ENCODE data around the gene ITGAX.

DNA sequence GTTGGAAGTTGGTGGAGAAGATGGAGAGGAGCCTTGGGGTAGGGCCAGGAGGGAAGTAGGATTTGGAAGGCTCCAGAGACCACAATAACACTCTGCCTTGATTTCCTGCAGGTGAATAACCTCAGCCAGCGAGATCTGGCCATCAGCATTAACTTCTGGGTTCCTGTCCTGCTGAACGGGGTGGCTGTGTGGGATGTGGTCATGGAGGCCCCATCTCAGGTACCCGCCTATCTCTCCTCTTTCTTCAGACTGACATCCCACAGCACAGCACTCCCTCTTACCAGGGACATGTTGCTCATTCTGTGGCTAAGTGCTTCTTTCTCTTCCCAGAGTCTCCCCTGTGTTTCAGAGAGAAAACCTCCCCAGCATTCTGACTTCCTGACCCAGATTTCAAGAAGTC, 68.3 kb downstream of the ITGAX start:
- TF ChIP-seq CREB5 (CRISPR knock-in tag; IDR thresholded peaks at IDR 0.05; ENCODE audit: low read depth) (no peak), ISL1 (CRISPR knock-in tag; IDR thresholded peaks at IDR 0.05) (no peak), OSR1 (CRISPR knock-in tag; IDR thresholded peaks at IDR 0.05) (no peak), GLIS3 (CRISPR knock-in tag; IDR thresholded peaks at IDR 0.05) (no peak), POU6F1 (CRISPR knock-in tag; IDR thresholded peaks at IDR 0.05; ENCODE audit: borderline replicate concordance, low read depth) (no peak), ARNTL (CRISPR knock-in tag; IDR thresholded peaks at IDR 0.05; ENCODE audit: borderline replicate concordance, low read depth) (no peak), TCF4 (CRISPR knock-in tag; IDR thresholded peaks at IDR 0.05; ENCODE audit: borderline replicate concordance) (no peak), ZC3H10 (CRISPR knock-in tag; IDR thresholded peaks at IDR 0.05) (no peak), PPARA (CRISPR knock-in tag; IDR thresholded peaks at IDR 0.05; ENCODE audit: borderline replicate concordance) (no peak), ZNF8 (CRISPR knock-in tag; IDR thresholded peaks at IDR 0.05) (no peak), TSHZ2 (CRISPR knock-in tag; IDR thresholded peaks at IDR 0.05) (no peak)
- TF ChIP-seq, protein P1, sequence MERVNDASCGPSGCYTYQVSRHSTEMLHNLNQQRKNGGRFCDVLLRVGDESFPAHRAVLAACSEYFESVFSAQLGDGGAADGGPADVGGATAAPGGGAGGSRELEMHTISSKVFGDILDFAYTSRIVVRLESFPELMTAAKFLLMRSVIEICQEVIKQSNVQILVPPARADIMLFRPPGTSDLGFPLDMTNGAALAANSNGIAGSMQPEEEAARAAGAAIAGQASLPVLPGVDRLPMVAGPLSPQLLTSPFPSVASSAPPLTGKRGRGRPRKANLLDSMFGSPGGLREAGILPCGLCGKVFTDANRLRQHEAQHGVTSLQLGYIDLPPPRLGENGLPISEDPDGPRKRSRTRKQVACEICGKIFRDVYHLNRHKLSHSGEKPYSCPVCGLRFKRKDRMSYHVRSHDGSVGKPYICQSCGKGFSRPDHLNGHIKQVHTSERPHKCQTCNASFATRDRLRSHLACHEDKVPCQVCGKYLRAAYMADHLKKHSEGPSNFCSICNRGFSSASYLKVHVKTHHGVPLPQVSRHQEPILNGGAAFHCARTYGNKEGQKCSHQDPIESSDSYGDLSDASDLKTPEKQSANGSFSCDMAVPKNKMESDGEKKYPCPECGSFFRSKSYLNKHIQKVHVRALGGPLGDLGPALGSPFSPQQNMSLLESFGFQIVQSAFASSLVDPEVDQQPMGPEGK (CRISPR knock-in tag; IDR thresholded peaks at IDR 0.05; ENCODE audit: borderline replicate concordance), result no peak
